GM12864 (cell line): ENCODE measurements around the gene PELI3.
A peak's percentile ranks its signal among the peaks of the same experiment; 100 is the strongest.

Experiments used
- DNase-seq: peaks from one replicate; pipeline ENCODE4 v3.0.0-alpha.2; 2011; ENCODE audit warnings: low read depth
- H3K4me3 ChIP-seq: 2 replicates; pipeline ENCODE4 v1.5.1; 2011; ENCODE audit warnings: mild to moderate bottlenecking, low read depth, low read length, control low read depth
- CTCF ChIP-seq: IDR thresholded peaks from 2 replicates; pipeline ENCODE4 v1.5.1; 2011; ENCODE audit warnings: low read depth, mild to moderate bottlenecking, moderate library complexity, low read length, control low read depth, inconsistent platforms; ENCODE audit errors: missing control alignments

The PELI3 gene

GRCh38 chr11:66510271-66510989 lies 43.7 kb downstream of the PELI3 start, which contains the start of gene BBS1:
Gene BBS1, plus strand, starts transcription at chr11:66510635. Its CDS starts 25 bp downstream, at chr11:66510660.
- peak; percentile 8 for DNase-seq
- peak within 1 kb of the TSS; percentile 81 for H3K4me3 ChIP-seq
- TF ChIP-seq CTCF: no peak

- H3K4me3 ChIP-seq: peak overlapping the region; percentile 81
- DNase-seq: no peak
- TF ChIP-seq CTCF: no peak
These were observed 44.3 kb downstream of the PELI3 start for GRCh38 chr11:66510990-66511339.

- DNase-seq: no peak
- H3K4me3 ChIP-seq: no peak overlapping the region
- TF ChIP-seq CTCF: no peak
These were observed 56.9 kb downstream of the PELI3 start for GRCh38 chr11:66523611-66524010.

GRCh38 chr11:66524304-66525040 lies 57.8 kb downstream of the PELI3 start:
- TF ChIP-seq CTCF: no peak
- H3K4me3 ChIP-seq: no peak overlapping the region
- DNase-seq: no peak
